HCT116 (cell line): ENCODE results near the gene KLHDC9.

Source experiments
- EZH2 ChIP-seq: fragments of 200-600 bp; sonication (generic); IDR thresholded peaks from 2 replicates; pipeline ENCODE4 v1.6.1; 2017; ENCODE audit warnings: antibody characterized with exemption, mixed run types
- EZH2phosphoT487 ChIP-seq: fragments of 200-600 bp; IDR thresholded peaks from 2 replicates; pipeline ENCODE4 v1.6.1; 2018; ENCODE audit warnings: antibody characterized with exemption, borderline replicate concordance
- POLR2A ChIP-seq: IDR thresholded peaks from 2 replicates; pipeline ENCODE4 v1.7.0; 2011; ENCODE audit warnings: borderline replicate concordance; ENCODE audit not compliant: insufficient read depth, insufficient read length; ENCODE audit errors: extremely low read depth
- POLR2AphosphoS5 ChIP-seq: IDR thresholded peaks from 2 replicates; pipeline ENCODE4 v1.6.1; 2011; ENCODE audit warnings: mild to moderate bottlenecking, low read depth, low read length, moderate library complexity
- SP1 ChIP-seq: IDR thresholded peaks from 2 replicates; pipeline ENCODE4 v1.6.1; 2012; ENCODE audit warnings: low read depth
- TF ChIP-seq, protein P1 (sequence below), 3 experiments: fragments of 200-600 bp in 1 of 3; sonication (generic) in 1 of 3; IDR thresholded peaks in 2 of 3; conservative IDR thresholded peaks in 1 of 3; 2 replicates each; pipeline ENCODE4 v1.5.1; 2012 to 2017; ENCODE audit warnings: low read depth in 2 of 3, low read length in 2 of 3, antibody characterized with exemption in 1 of 3, borderline replicate concordance in 1 of 3, control low read depth in 1 of 3, mild to moderate bottlenecking in 1 of 3, mixed read lengths in 1 of 3, mixed run types in 1 of 3, moderate library complexity in 1 of 3; ENCODE audit not compliant: insufficient read depth in 1 of 3
- TF ChIP-seq, protein P2 (sequence below): IDR thresholded peaks from 2 replicates; pipeline ENCODE4 v1.6.1; 2012
- TF ChIP-seq, protein P3 (sequence below): IDR thresholded peaks from 2 replicates; pipeline ENCODE4 v1.6.1; 2011; ENCODE audit warnings: mild to moderate bottlenecking, low read length, moderate library complexity; ENCODE audit not compliant: insufficient replicate concordance; ENCODE audit errors: extremely low read depth
- TF ChIP-seq, protein P4 (sequence below): IDR thresholded peaks from 2 replicates; pipeline ENCODE4 v1.6.1; 2012
- TF ChIP-seq, protein P5 (sequence below): IDR thresholded peaks from 2 replicates; pipeline ENCODE4 v1.6.1; 2012; ENCODE audit warnings: low read depth

DNA sequence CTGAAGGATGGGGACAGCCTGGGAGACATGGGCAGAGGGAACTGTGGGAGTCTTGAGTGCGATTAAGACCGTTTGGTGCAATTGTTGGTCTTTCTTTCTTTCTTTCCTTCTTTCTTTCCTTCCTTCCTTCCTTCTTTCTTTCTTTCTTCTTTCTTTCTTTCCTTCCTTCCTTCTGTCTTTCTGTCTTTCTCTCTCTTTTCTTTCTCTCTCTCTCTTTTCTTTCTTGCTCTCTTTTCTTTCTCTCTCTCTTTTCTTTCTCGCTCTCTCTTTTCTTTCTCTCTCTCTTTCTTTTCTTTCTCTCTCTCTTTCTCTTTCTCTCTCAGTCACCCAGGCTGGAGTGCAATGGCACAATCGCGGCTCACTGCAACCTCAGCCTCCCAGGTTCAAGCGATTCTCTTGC, 2.9 kb upstream of the KLHDC9 start:
- no peak for TF ChIP-seq EZH2phosphoT487
- no peak for TF ChIP-seq POLR2AphosphoS5
- TF ChIP-seq POLR2A: no peak
- TF ChIP-seq, protein P1, sequence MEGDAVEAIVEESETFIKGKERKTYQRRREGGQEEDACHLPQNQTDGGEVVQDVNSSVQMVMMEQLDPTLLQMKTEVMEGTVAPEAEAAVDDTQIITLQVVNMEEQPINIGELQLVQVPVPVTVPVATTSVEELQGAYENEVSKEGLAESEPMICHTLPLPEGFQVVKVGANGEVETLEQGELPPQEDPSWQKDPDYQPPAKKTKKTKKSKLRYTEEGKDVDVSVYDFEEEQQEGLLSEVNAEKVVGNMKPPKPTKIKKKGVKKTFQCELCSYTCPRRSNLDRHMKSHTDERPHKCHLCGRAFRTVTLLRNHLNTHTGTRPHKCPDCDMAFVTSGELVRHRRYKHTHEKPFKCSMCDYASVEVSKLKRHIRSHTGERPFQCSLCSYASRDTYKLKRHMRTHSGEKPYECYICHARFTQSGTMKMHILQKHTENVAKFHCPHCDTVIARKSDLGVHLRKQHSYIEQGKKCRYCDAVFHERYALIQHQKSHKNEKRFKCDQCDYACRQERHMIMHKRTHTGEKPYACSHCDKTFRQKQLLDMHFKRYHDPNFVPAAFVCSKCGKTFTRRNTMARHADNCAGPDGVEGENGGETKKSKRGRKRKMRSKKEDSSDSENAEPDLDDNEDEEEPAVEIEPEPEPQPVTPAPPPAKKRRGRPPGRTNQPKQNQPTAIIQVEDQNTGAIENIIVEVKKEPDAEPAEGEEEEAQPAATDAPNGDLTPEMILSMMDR (IDR thresholded peaks at IDR 0.05 in 2 of 3, conservative IDR thresholded peaks at IDR 0.05 in 1 of 3; ENCODE audit: borderline replicate concordance in 1 of 3, insufficient read depth in 1 of 3, low read depth in 2 of 3, low read length in 2 of 3): no peak
- TF ChIP-seq EZH2: no peak
- TF ChIP-seq, protein P2, sequence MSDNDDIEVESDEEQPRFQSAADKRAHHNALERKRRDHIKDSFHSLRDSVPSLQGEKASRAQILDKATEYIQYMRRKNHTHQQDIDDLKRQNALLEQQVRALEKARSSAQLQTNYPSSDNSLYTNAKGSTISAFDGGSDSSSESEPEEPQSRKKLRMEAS: no peak
- TF ChIP-seq, protein P3, sequence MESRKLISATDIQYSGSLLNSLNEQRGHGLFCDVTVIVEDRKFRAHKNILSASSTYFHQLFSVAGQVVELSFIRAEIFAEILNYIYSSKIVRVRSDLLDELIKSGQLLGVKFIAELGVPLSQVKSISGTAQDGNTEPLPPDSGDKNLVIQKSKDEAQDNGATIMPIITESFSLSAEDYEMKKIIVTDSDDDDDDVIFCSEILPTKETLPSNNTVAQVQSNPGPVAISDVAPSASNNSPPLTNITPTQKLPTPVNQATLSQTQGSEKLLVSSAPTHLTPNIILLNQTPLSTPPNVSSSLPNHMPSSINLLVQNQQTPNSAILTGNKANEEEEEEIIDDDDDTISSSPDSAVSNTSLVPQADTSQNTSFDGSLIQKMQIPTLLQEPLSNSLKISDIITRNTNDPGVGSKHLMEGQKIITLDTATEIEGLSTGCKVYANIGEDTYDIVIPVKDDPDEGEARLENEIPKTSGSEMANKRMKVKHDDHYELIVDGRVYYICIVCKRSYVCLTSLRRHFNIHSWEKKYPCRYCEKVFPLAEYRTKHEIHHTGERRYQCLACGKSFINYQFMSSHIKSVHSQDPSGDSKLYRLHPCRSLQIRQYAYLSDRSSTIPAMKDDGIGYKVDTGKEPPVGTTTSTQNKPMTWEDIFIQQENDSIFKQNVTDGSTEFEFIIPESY: no peak
- TF ChIP-seq, protein P4, sequence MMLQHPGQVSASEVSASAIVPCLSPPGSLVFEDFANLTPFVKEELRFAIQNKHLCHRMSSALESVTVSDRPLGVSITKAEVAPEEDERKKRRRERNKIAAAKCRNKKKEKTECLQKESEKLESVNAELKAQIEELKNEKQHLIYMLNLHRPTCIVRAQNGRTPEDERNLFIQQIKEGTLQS: no peak
- no peak for TF ChIP-seq SP1
- TF ChIP-seq, protein P5, sequence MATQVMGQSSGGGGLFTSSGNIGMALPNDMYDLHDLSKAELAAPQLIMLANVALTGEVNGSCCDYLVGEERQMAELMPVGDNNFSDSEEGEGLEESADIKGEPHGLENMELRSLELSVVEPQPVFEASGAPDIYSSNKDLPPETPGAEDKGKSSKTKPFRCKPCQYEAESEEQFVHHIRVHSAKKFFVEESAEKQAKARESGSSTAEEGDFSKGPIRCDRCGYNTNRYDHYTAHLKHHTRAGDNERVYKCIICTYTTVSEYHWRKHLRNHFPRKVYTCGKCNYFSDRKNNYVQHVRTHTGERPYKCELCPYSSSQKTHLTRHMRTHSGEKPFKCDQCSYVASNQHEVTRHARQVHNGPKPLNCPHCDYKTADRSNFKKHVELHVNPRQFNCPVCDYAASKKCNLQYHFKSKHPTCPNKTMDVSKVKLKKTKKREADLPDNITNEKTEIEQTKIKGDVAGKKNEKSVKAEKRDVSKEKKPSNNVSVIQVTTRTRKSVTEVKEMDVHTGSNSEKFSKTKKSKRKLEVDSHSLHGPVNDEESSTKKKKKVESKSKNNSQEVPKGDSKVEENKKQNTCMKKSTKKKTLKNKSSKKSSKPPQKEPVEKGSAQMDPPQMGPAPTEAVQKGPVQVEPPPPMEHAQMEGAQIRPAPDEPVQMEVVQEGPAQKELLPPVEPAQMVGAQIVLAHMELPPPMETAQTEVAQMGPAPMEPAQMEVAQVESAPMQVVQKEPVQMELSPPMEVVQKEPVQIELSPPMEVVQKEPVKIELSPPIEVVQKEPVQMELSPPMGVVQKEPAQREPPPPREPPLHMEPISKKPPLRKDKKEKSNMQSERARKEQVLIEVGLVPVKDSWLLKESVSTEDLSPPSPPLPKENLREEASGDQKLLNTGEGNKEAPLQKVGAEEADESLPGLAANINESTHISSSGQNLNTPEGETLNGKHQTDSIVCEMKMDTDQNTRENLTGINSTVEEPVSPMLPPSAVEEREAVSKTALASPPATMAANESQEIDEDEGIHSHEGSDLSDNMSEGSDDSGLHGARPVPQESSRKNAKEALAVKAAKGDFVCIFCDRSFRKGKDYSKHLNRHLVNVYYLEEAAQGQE: no peak
